IMR-90 (cell line): Measurements from ENCODE around the gene SIN3B. TPM values are rescaled to one million over a fixed set of nuclear protein-coding genes. Genes with fewer than 3 reads are reported as not detected.

Experiments used
- ATAC-seq: fragments of 200-7000 bp; cut with Tn5 transposase; 2 replicates; pipeline ENCODE4 v1.9.1; 2020; ENCODE audit warnings: low read depth, mild to moderate bottlenecking, moderate library complexity
- BruUV-seq: library from RNA; stranded (reverse); fragments of 400-500 nt; replicated peaks from 2 replicates; lab custom pipeline; 2021; lab: Mats Ljungman, UMichigan
- CTCF ChIA-PET: fragments of 300-600 bp; formaldehyde crosslinking; extraction: SDS; loops from one replicate; lab custom pipeline; 2021; ENCODE audit warnings: antibody characterized with exemption; lab: Yijun Ruan, JAX
- POLR2A ChIA-PET: fragments of 300-600 bp; sonication (Branson Sonifier 250); formaldehyde crosslinking; loops from one replicate; lab custom pipeline; 2022; ENCODE audit warnings: antibody characterized with exemption; ENCODE audit not compliant: unreplicated experiment; lab: Charles Lee
- DNase-seq: peaks from one replicate; pipeline ENCODE4 v3.0.0; 2013
- H2AFZ ChIP-seq: replicated peaks from 2 replicates; pipeline ENCODE3; 2013; ENCODE audit warnings: low read length, mild to moderate bottlenecking; ENCODE audit not compliant: poor library complexity
- H2AK5ac ChIP-seq: 2 replicates; pipeline ENCODE4 v1.6.1; 2013; ENCODE audit warnings: low read depth, low read length, inconsistent platforms
- H2AK9ac ChIP-seq: replicated peaks from 2 replicates; pipeline ENCODE3; 2013; ENCODE audit warnings: mild to moderate bottlenecking, low read depth, low read length, moderate library complexity; ENCODE audit not compliant: poor library complexity
- H2BK120ac ChIP-seq: 2 replicates; pipeline ENCODE4 v1.6.1; 2013; ENCODE audit warnings: low read depth, low read length, inconsistent platforms
- H2BK15ac ChIP-seq: 3 replicates; pipeline ENCODE4 v1.6.1; 2013; ENCODE audit warnings: low read depth, low read length, inconsistent platforms
- H2BK20ac ChIP-seq: 2 replicates; pipeline ENCODE4 v1.6.1; 2013; ENCODE audit warnings: low read depth, mild to moderate bottlenecking, inconsistent platforms, low read length, moderate library complexity
- H2BK5ac ChIP-seq: 2 replicates; pipeline ENCODE4 v1.6.1; 2013; ENCODE audit warnings: mild to moderate bottlenecking, low read depth, low read length, inconsistent platforms; ENCODE audit not compliant: poor library complexity, severe bottlenecking
- H3K14ac ChIP-seq: replicated peaks from 2 replicates; pipeline ENCODE4 v1.6.1; 2013; ENCODE audit warnings: low read depth, low read length, inconsistent platforms
- H3K18ac ChIP-seq: 2 replicates; pipeline ENCODE4 v1.6.1; 2013; ENCODE audit warnings: low read depth, low read length, control low read depth
- H3K23ac ChIP-seq: 2 replicates; pipeline ENCODE4 v1.6.1; 2013; ENCODE audit warnings: low read depth, low read length, inconsistent platforms
- H3K27ac ChIP-seq: 2 replicates; pipeline ENCODE4 v1.5.1; 2013; ENCODE audit warnings: mild to moderate bottlenecking, control low read depth, low read length; ENCODE audit not compliant: insufficient read depth
- H3K27me3 ChIP-seq: 2 replicates; pipeline ENCODE4 v1.6.1; 2013; ENCODE audit warnings: low read length; ENCODE audit not compliant: control insufficient read depth, insufficient read depth
- H3K36me3 ChIP-seq: 2 replicates; pipeline ENCODE4 v1.6.1; 2013; ENCODE audit warnings: low read length, mixed read lengths; ENCODE audit not compliant: control insufficient read depth, insufficient read depth
- H3K4ac ChIP-seq: 2 replicates; pipeline ENCODE4 v1.6.1; 2013; ENCODE audit warnings: low read depth, low read length, inconsistent platforms
- H3K4me1 ChIP-seq: 2 replicates; pipeline ENCODE4 v1.6.1; 2013; ENCODE audit warnings: low read length, mixed read lengths; ENCODE audit not compliant: control insufficient read depth, insufficient read depth
- H3K4me2 ChIP-seq: 2 replicates; pipeline ENCODE4 v1.6.1; 2013; ENCODE audit warnings: low read depth, mild to moderate bottlenecking, control low read depth, low read length, moderate library complexity
- H3K4me3 ChIP-seq: 2 replicates; pipeline ENCODE4 v1.5.1; 2013; ENCODE audit warnings: low read depth, mild to moderate bottlenecking, control low read depth, low read length, moderate library complexity; ENCODE audit not compliant: insufficient read depth
- H3K56ac ChIP-seq: 2 replicates; pipeline ENCODE4 v1.6.1; 2013; ENCODE audit warnings: low read length, inconsistent platforms; ENCODE audit not compliant: insufficient read depth; ENCODE audit errors: extremely low read depth
- H3K79me1 ChIP-seq, 2 experiments: 2 replicates each; pipeline ENCODE4 v1.6.1; 2013; ENCODE audit warnings: low read length in 2 of 2, inconsistent platforms in 1 of 2, low read depth in 1 of 2
- H3K9ac ChIP-seq: 2 replicates; pipeline ENCODE4 v1.6.1; 2013; ENCODE audit warnings: low read depth, low read length, control low read depth
- H3K9me1 ChIP-seq: 2 replicates; pipeline ENCODE4 v1.6.1; 2013; ENCODE audit warnings: low read length, inconsistent platforms; ENCODE audit not compliant: insufficient read depth
- H3K9me3 ChIP-seq: 2 replicates; pipeline ENCODE4 v1.6.1; 2013; ENCODE audit warnings: low read length; ENCODE audit not compliant: control insufficient read depth, insufficient read depth
- H4K20me1 ChIP-seq: 2 replicates; pipeline ENCODE4 v1.6.1; 2013; ENCODE audit warnings: low read length, inconsistent platforms; ENCODE audit not compliant: insufficient read depth
- H4K5ac ChIP-seq: 2 replicates; pipeline ENCODE4 v1.6.1; 2013; ENCODE audit warnings: mild to moderate bottlenecking, low read depth, low read length, control low read depth
- H4K8ac ChIP-seq, 2 experiments: 2 replicates each; pipeline ENCODE4 v1.6.1; 2013; ENCODE audit warnings: low read depth in 2 of 2, low read length in 2 of 2, control low read depth in 1 of 2, inconsistent platforms in 1 of 2
- H4K91ac ChIP-seq: 2 replicates; pipeline ENCODE4 v1.6.1; 2013; ENCODE audit warnings: low read depth, low read length, inconsistent platforms; ENCODE audit not compliant: insufficient read depth
- BHLHE40 ChIP-seq: fragments of 150-350 bp; IDR thresholded peaks from 2 replicates; pipeline ENCODE4 v1.6.1; 2016; ENCODE audit warnings: mild to moderate bottlenecking, low read depth, low read length
- CEBPB ChIP-seq: IDR thresholded peaks from 2 replicates; pipeline ENCODE4 v1.6.1; 2012; ENCODE audit warnings: low read depth, low read length, improper control_type of control experiment
- FOS ChIP-seq: fragments of 150-350 bp; IDR thresholded peaks from 2 replicates; pipeline ENCODE4 v1.6.1; 2016; ENCODE audit warnings: low read depth, low read length
- MAFK ChIP-seq: IDR thresholded peaks from 2 replicates; pipeline ENCODE4 v1.6.1; 2012; ENCODE audit warnings: low read depth, low read length, improper control_type of control experiment
- MXI1 ChIP-seq: IDR thresholded peaks from 2 replicates; pipeline ENCODE4 v1.6.1; 2012; ENCODE audit warnings: low read depth, mild to moderate bottlenecking, low read length, moderate library complexity, borderline replicate concordance
- NFE2L2 ChIP-seq: fragments of 150-350 bp; IDR thresholded peaks from 2 replicates; pipeline ENCODE4 v1.6.1; 2016; ENCODE audit warnings: low read depth, mild to moderate bottlenecking, low read length
- POLR2A ChIP-seq: IDR thresholded peaks from 2 replicates; pipeline ENCODE4 v1.6.1; 2012; ENCODE audit warnings: mild to moderate bottlenecking, low read depth, low read length
- RCOR1 ChIP-seq: IDR thresholded peaks from 2 replicates; pipeline ENCODE4 v1.6.1; 2012; ENCODE audit warnings: mild to moderate bottlenecking, low read length, improper control_type of control experiment; ENCODE audit not compliant: insufficient replicate concordance
- RFX5 ChIP-seq: IDR thresholded peaks from 2 replicates; pipeline ENCODE4 v1.8.0; 2012; ENCODE audit warnings: low read depth, mild to moderate bottlenecking, low read length, moderate library complexity
- WGBS, 2 experiments: methylation state at CpG; one replicate each; pipeline versions ENCODE4 v1.1.5 to v1.1.7; 2013; ENCODE audit warnings: missing lambda C conversion rate in 2 of 2; ENCODE audit not compliant: insufficient read length in 1 of 2; ENCODE audit errors: extremely low coverage in 2 of 2; 5-methylcytosine and 5-hydroxymethylcytosine counted together
- dilution Hi-C: fragments of 300-500 bp; cut with HindIII; formaldehyde crosslinking; loops from one replicate; pipeline ENCODE4 v1.14.3; 2018; ENCODE audit warnings: low sequenced_read_pairs; ENCODE audit not compliant: unreplicated experiment
- in situ Hi-C: fragments of 300-500 bp; cut with MboI; formaldehyde crosslinking; loops from 3 replicates; pipeline ENCODE4 v1.14.3; 2019; ENCODE audit warnings: low sequenced_read_pairs, inconsistent platforms, mixed read lengths
- intact Hi-C: fragments of 100-400 bp; cut with micrococcal nuclease; formaldehyde crosslinking; loops from 2 replicates; pipeline ENCODE4 v1.10.0; 2022
- polyA plus RNA-seq, 3 experiments: library from polyadenylated mRNA; depleted of rRNA; stranded (reverse); fragments of >200 nt; gene quantifications; 2 replicates each; pipeline ENCODE4 v1.2.3, GENCODE V29; 2012; ENCODE audit warnings: low replicate concordance in 1 of 3
- total RNA-seq: library from RNA; depleted of rRNA; stranded (reverse); fragments of >200 nt; gene quantifications from 2 replicates; pipeline ENCODE4 v1.2.3, GENCODE V29; 2012
- TF ChIP-seq, protein P1 (sequence below): fragments of 150-350 bp; IDR thresholded peaks from 2 replicates; pipeline ENCODE4 v1.6.1; 2016; ENCODE audit warnings: low read depth, mild to moderate bottlenecking, low read length, moderate library complexity, borderline replicate concordance

Gene SIN3B
- total and polyA plus RNA-seq, 2 of the 4 experiments (the other 2 are of a cell fraction): 7.9 to 40.0 TPM

DNA sequence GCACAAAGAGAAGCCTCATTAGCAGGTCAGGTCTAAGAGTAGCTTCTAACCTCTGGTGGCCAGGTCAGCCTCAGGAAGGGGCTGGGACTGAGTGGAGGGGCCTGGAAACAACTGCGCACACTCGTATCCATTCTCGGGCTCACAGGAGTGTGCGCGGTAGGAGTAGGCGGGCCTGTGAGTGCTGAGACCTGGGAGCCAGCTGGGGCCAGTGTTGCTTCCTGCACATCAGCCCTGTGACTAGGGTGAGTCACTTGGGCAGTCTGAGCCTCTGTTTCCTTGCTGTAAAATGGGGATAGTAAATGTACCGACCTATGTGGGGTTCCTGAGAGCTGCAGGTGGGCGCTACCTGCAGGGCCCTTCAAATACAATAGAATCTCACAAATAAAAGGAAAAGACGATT lies 26.9 kb downstream of the SIN3B start:
- in situ Hi-C loops (no loop called here), intact Hi-C loops (no loop called here), dilution Hi-C loops (no loop called here)
- Histone ChIP-seq H4K20me1 (peaks cover 7% of the 10 kb centered on the region; the same call in 1 of the 2 replicates), H3K14ac (no peak overlapping the region), H4K8ac (no peak overlapping the region), H3K23ac (no peak overlapping the region), H3K4me2 (no peak overlapping the region), H3K79me1 (peaks cover 16 to 46% of the 10 kb centered on the region in 2 experiments), H3K18ac (no peak overlapping the region), H2BK20ac (no peak overlapping the region), H2AK9ac (no peak overlapping the region), H3K9ac (no peak overlapping the region), H3K9me1 (peaks cover 21% of the 10 kb centered on the region), H3K27ac (no peak overlapping the region), H3K4me3 (no peak overlapping the region), H2BK5ac (no peak overlapping the region), H2AK5ac (no peak overlapping the region), H4K5ac (no peak overlapping the region), H3K9me3 (no peaks in the 10 kb centered on the region), H3K4ac (no peak overlapping the region), H3K27me3 (no peaks in the 10 kb centered on the region), H4K91ac (no peak overlapping the region), H3K56ac (no peak overlapping the region), H2BK15ac (no peak overlapping the region), H3K36me3 (peaks cover 55% of the 10 kb centered on the region), H3K4me1 (peaks cover 4% of the 10 kb centered on the region), H2AFZ (no peak overlapping the region), H2BK120ac (no peak overlapping the region)
- TF ChIP-seq MAFK (no peak), NFE2L2 (no peak), MXI1 (no peak), FOS (no peak), POLR2A (no peak), RFX5 (no peak), RCOR1 (no peak), CEBPB (no peak), BHLHE40 (no peak)
- TF ChIP-seq, protein P1, sequence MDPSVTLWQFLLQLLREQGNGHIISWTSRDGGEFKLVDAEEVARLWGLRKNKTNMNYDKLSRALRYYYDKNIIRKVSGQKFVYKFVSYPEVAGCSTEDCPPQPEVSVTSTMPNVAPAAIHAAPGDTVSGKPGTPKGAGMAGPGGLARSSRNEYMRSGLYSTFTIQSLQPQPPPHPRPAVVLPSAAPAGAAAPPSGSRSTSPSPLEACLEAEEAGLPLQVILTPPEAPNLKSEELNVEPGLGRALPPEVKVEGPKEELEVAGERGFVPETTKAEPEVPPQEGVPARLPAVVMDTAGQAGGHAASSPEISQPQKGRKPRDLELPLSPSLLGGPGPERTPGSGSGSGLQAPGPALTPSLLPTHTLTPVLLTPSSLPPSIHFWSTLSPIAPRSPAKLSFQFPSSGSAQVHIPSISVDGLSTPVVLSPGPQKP: no peak
- ChIA-PET POLR2A (no interaction called here), CTCF (no interaction called here)
- DNase-seq (no peak), ATAC-seq (no peak)
- no TSS peak for BruUV-seq
- WGBS, 2 experiments: no CpG with 5 or more reads among the region's 9 CpGs
